GM23338 (cell line): ENCODE data around the gene BLVRA. TPM values are rescaled to one million over a fixed set of nuclear protein-coding genes. Genes with fewer than 3 reads are reported as not detected.

Experiments
- ATAC-seq: fragments of 200-7000 bp; cut with Tn5 transposase; 3 replicates; pipeline ENCODE4 v1.9.1; 2020
- DNase-seq: peaks from one replicate; pipeline ENCODE4 v3.0.0-alpha.2; 2015; ENCODE audit warnings: low spot score
- H2AFZ ChIP-seq: fragments of 200-600 bp; sonication (generic); 2 replicates; pipeline ENCODE4 v1.8.0; 2016; ENCODE audit warnings: antibody characterized with exemption, mild to moderate bottlenecking, moderate library complexity
- H3F3A ChIP-seq: fragments of 200-600 bp; sonication (generic); replicated peaks from 2 replicates; pipeline ENCODE4 v1.8.0; 2017; ENCODE audit warnings: antibody characterized with exemption, mixed run types, low read depth
- H3K27ac ChIP-seq: fragments of 200-600 bp; sonication (generic); 2 replicates; pipeline ENCODE4 v1.6.1; 2016; ENCODE audit warnings: low read depth
- H3K27me3 ChIP-seq: fragments of 200-600 bp; sonication (generic); 2 replicates; pipeline ENCODE4 v1.8.0; 2016; ENCODE audit warnings: mild to moderate bottlenecking, mixed run types, moderate library complexity; ENCODE audit not compliant: insufficient read depth
- H3K36me3 ChIP-seq: fragments of 200-600 bp; sonication (generic); 2 replicates; pipeline ENCODE4 v1.8.0; 2016; ENCODE audit warnings: mild to moderate bottlenecking; ENCODE audit not compliant: insufficient read depth
- H3K4me1 ChIP-seq: fragments of 200-600 bp; sonication (generic); 2 replicates; pipeline ENCODE4 v1.8.0; 2016; ENCODE audit warnings: mild to moderate bottlenecking, moderate library complexity; ENCODE audit not compliant: insufficient read depth
- H3K4me2 ChIP-seq: fragments of 200-600 bp; sonication (generic); 2 replicates; pipeline ENCODE4 v1.7.1; 2017; ENCODE audit warnings: mixed run types
- H3K4me3 ChIP-seq: fragments of 200-600 bp; sonication (generic); 2 replicates; pipeline ENCODE4 v1.6.1; 2016; ENCODE audit warnings: mixed run types
- H3K79me2 ChIP-seq: fragments of 200-600 bp; sonication (generic); replicated peaks from 2 replicates; pipeline ENCODE4 v1.8.0; 2017; ENCODE audit warnings: mild to moderate bottlenecking; ENCODE audit not compliant: insufficient read depth
- H3K9me2 ChIP-seq: fragments of 200-600 bp; sonication (generic); 2 replicates; pipeline ENCODE4 v1.8.0; 2017; ENCODE audit not compliant: insufficient read depth
- H4K20me1 ChIP-seq: fragments of 200-600 bp; sonication (generic); replicated peaks from 2 replicates; pipeline ENCODE4 v1.8.0; 2017; ENCODE audit warnings: mild to moderate bottlenecking; ENCODE audit not compliant: insufficient read depth
- H3K27ac Mint-ChIP-seq: 2 replicates; pipeline ENCODE4 v1.8.0; 2020; ENCODE audit warnings: inconsistent platforms, mild to moderate bottlenecking, moderate library complexity, mixed read lengths
- H3K27me3 Mint-ChIP-seq: 3 replicates; pipeline ENCODE4 v1.8.0; 2022; ENCODE audit warnings: low read depth, mild to moderate bottlenecking, moderate library complexity, mixed read lengths, inconsistent platforms; ENCODE audit not compliant: insufficient read depth, poor library complexity
- H3K36me3 Mint-ChIP-seq: 3 replicates; pipeline ENCODE4 v1.8.0; 2021; ENCODE audit warnings: low read depth, mild to moderate bottlenecking, inconsistent platforms, moderate library complexity, mixed read lengths
- H3K4me1 Mint-ChIP-seq: 3 replicates; pipeline ENCODE4 v1.8.0; 2020; ENCODE audit warnings: mild to moderate bottlenecking, inconsistent platforms, mixed read lengths
- H3K4me3 Mint-ChIP-seq: 3 replicates; pipeline ENCODE4 v1.8.0; 2021; ENCODE audit warnings: moderate library complexity, mild to moderate bottlenecking, inconsistent platforms, mixed read lengths
- H3K9me3 Mint-ChIP-seq: 3 replicates; pipeline ENCODE4 v1.8.0; 2020; ENCODE audit warnings: moderate library complexity, mild to moderate bottlenecking, inconsistent platforms, mixed read lengths
- polyA plus RNA-seq: library from polyadenylated mRNA; unstranded; fragments of >200 nt; fragmentation: Nextera tagmentation; extraction: Ambion mirVana; gene quantifications from 2 replicates; pipeline ENCODE4 v1.2.1, GENCODE V29; 2016
- total RNA-seq: library from RNA; depleted of rRNA; stranded (reverse); fragments of >200 nt; shearing (Covaris generic); gene quantifications from 2 replicates; pipeline ENCODE4 v1.2.3, GENCODE V29; 2014
- TF ChIP-seq, protein P1 (sequence below): fragments of 250-450 bp; sonication (Bioruptor Pico); IDR thresholded peaks from 2 replicates; pipeline ENCODE4 v1.5.0; 2020; ENCODE audit warnings: mild to moderate bottlenecking, moderate library complexity
- TF ChIP-seq, protein P2 (sequence below), 2 experiments: fragments of 200-600 bp in 1 of 2; sonication (generic) in 1 of 2; conservative IDR thresholded peaks; 2 replicates each; pipeline versions ENCODE4 v1.5.1 to v1.6.1; 2016 to 2017; ENCODE audit warnings: antibody characterized with exemption in 2 of 2, low read depth in 2 of 2, mild to moderate bottlenecking in 2 of 2, moderate library complexity in 1 of 2

Gene BLVRA
- total and polyA plus RNA-seq, 2 experiments from 2014 or later, result 17.0 to 46.5 TPM

DNA sequence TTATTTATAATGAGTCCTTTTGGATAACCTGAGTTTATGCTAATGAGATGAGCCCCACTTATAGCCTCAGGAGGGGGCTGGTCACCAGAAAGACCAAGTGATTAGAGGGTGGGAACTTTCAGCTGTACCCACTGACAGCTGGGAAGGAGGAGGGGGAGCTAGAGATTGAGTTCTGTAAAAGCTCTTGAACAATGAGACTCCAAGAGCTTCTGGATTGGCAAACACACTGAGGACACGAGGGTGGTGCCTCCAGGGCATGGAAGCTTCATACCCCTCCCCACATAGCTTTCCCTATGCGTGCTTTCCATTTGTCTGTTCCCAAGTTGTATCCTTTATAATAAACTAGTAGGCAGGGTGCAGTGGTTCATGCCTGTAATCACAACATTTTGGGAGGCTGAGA is 90.6 kb downstream of the BLVRA start:
- DNase-seq (no peak), ATAC-seq (no peak)
- H3K9me2 ChIP-seq, result no peaks in the 10 kb centered on the region
- no peaks in the 10 kb centered on the region for H3K79me2 ChIP-seq
- no peaks in the 10 kb centered on the region for H3F3A ChIP-seq
- no peak overlapping the region for H3K4me3 ChIP-seq
- Mint-ChIP-seq H3K9me3 (peaks cover 9% of the 10 kb centered on the region; the same call in 2 of the 3 replicates), H3K4me1 (no peaks in the 10 kb centered on the region; the same call in 2 of the 3 replicates), H3K27ac (no peak overlapping the region), H3K27me3 (peaks cover 1% of the 10 kb centered on the region), H3K4me3 (no peak overlapping the region), H3K36me3 (peaks cover 3% of the 10 kb centered on the region; the same call in 1 of the 3 replicates)
- H3K4me1 ChIP-seq, result peaks cover 4% of the 10 kb centered on the region; the same call in 1 of the 2 replicates
- no peak overlapping the region for H3K4me2 ChIP-seq
- TF ChIP-seq, protein P1, sequence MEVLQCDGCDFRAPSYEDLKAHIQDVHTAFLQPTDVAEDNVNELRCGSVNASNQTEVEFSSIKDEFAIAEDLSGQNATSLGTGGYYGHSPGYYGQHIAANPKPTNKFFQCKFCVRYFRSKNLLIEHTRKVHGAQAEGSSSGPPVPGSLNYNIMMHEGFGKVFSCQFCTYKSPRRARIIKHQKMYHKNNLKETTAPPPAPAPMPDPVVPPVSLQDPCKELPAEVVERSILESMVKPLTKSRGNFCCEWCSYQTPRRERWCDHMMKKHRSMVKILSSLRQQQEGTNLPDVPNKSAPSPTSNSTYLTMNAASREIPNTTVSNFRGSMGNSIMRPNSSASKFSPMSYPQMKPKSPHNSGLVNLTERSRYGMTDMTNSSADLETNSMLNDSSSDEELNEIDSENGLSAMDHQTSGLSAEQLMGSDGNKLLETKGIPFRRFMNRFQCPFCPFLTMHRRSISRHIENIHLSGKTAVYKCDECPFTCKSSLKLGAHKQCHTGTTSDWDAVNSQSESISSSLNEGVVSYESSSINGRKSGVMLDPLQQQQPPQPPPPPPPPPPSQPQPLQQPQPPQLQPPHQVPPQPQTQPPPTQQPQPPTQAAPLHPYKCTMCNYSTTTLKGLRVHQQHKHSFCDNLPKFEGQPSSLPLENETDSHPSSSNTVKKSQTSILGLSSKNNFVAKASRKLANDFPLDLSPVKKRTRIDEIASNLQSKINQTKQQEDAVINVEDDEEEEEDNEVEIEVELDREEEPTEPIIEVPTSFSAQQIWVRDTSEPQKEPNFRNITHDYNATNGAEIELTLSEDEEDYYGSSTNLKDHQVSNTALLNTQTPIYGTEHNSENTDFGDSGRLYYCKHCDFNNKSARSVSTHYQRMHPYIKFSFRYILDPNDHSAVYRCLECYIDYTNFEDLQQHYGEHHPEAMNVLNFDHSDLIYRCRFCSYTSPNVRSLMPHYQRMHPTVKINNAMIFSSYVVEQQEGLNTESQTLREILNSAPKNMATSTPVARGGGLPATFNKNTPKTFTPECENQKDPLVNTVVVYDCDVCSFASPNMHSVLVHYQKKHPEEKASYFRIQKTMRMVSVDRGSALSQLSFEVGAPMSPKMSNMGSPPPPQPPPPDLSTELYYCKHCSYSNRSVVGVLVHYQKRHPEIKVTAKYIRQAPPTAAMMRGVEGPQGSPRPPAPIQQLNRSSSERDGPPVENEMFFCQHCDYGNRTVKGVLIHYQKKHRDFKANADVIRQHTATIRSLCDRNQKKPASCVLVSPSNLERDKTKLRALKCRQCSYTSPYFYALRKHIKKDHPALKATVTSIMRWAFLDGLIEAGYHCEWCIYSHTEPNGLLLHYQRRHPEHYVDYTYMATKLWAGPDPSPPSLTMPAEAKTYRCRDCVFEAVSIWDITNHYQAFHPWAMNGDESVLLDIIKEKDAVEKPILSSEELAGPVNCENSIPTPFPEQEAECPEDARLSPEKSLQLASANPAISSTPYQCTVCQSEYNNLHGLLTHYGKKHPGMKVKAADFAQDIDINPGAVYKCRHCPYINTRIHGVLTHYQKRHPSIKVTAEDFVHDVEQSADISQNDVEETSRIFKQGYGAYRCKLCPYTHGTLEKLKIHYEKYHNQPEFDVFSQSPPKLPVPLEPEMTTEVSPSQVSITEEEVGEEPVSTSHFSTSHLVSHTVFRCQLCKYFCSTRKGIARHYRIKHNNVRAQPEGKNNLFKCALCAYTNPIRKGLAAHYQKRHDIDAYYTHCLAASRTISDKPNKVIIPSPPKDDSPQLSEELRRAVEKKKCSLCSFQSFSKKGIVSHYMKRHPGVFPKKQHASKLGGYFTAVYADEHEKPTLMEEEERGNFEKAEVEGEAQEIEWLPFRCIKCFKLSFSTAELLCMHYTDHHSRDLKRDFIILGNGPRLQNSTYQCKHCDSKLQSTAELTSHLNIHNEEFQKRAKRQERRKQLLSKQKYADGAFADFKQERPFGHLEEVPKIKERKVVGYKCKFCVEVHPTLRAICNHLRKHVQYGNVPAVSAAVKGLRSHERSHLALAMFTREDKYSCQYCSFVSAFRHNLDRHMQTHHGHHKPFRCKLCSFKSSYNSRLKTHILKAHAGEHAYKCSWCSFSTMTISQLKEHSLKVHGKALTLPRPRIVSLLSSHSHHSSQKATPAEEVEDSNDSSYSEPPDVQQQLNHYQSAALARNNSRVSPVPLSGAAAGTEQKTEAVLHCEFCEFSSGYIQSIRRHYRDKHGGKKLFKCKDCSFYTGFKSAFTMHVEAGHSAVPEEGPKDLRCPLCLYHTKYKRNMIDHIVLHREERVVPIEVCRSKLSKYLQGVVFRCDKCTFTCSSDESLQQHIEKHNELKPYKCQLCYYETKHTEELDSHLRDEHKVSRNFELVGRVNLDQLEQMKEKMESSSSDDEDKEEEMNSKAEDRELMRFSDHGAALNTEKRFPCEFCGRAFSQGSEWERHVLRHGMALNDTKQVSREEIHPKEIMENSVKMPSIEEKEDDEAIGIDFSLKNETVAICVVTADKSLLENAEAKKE, result no peak
- TF ChIP-seq, protein P2, sequence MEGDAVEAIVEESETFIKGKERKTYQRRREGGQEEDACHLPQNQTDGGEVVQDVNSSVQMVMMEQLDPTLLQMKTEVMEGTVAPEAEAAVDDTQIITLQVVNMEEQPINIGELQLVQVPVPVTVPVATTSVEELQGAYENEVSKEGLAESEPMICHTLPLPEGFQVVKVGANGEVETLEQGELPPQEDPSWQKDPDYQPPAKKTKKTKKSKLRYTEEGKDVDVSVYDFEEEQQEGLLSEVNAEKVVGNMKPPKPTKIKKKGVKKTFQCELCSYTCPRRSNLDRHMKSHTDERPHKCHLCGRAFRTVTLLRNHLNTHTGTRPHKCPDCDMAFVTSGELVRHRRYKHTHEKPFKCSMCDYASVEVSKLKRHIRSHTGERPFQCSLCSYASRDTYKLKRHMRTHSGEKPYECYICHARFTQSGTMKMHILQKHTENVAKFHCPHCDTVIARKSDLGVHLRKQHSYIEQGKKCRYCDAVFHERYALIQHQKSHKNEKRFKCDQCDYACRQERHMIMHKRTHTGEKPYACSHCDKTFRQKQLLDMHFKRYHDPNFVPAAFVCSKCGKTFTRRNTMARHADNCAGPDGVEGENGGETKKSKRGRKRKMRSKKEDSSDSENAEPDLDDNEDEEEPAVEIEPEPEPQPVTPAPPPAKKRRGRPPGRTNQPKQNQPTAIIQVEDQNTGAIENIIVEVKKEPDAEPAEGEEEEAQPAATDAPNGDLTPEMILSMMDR (conservative IDR thresholded peaks at IDR 0.05; ENCODE audit: low read depth in 2 of 2), result 0 out of 4 replicates have a peak, but pooled peaks of 1 of the 2 experiments have one; percentile 0
- H3K27me3 ChIP-seq, result no peaks in the 10 kb centered on the region
- H2AFZ ChIP-seq, result no peak overlapping the region
- H3K27ac ChIP-seq, result no peak overlapping the region
- no peaks in the 10 kb centered on the region for H3K36me3 ChIP-seq
- no peaks in the 10 kb centered on the region for H4K20me1 ChIP-seq
